Measurements from ENCODE around the gene SPINK7. TPM values are rescaled to one million over a fixed set of nuclear protein-coding genes. Genes with fewer than 3 reads are reported as not detected.

SPINK7 gene
- total RNA-seq, 1 donor from 2014 or later = not detected

GRCh38 chr5:148342371-148343045 is 30.3 kb downstream of the SPINK7 start:
- no peak for ATAC-seq
- intact Hi-C loops (cut with micrococcal nuclease) = no loop called here
- DNase-seq = no peak

GRCh38 chr5:148343046-148343407 is 30.8 kb downstream of the SPINK7 start:
- ATAC-seq = no peak
- DNase-seq = no peak
- intact Hi-C loops (cut with micrococcal nuclease) = no loop called here

- no peak for DNase-seq
Measured at GRCh38 chr5:148343603-148344487, 31.6 kb downstream of the SPINK7 start.

GRCh38 chr5:148347706-148348105 is 35.5 kb downstream of the SPINK7 start:
- intact Hi-C loops (cut with micrococcal nuclease) = no loop called here
- no peak for DNase-seq
- no peak for ATAC-seq

More at GRCh38 chr5:148343603-148344487, 31.6 kb downstream of the SPINK7 start:
- intact Hi-C loops (cut with micrococcal nuclease) = no loop called here
- no peak for ATAC-seq

- DNase-seq (no peak), ATAC-seq (no peak)
- intact Hi-C loops (cut with micrococcal nuclease) = no loop called here
Measured at GRCh38 chr5:148352696-148353095, 40.5 kb downstream of the SPINK7 start.

- ATAC-seq = no peak
- intact Hi-C loops (cut with micrococcal nuclease) = no loop called here
- no peak for DNase-seq
Measured at GRCh38 chr5:148353634-148354033, 41.4 kb downstream of the SPINK7 start.

DNA sequence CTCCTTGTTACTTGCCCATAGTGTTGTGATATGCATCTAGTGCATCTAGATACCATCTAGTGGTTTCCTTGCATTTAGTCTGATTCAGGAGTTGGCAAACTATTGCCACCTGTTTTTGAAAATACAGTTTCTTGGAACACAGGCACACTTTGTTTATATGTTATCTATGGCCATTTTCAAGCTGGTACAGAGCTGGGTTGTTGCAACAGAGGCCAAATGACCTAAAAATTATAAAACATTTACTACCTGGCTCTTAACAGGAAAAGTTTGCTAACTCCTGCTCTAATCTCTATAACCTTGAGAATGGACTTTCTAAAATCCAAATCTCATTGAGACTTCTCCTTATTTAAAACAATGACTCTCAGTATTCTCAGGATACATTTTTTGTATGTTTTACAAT is 52.1 kb downstream of the SPINK7 start:
- intact Hi-C loops (cut with micrococcal nuclease) = no loop called here
- no peak for DNase-seq
- no peak for ATAC-seq

Other genes starting within 250 kb of the SPINK7 start
- gene SPINK5, start 248.4 kb upstream of the SPINK7 start, total RNA-seq = 0.22 TPM
- gene SPINK14, start 143.9 kb upstream of the SPINK7 start, total RNA-seq = not detected
- gene SPINK6, start 109.4 kb upstream of the SPINK7 start, total RNA-seq = not detected
- not detected for gene MARCOL, start 73.9 kb upstream of the SPINK7 start, total RNA-seq
- gene SPINK13, start 43.6 kb upstream of the SPINK7 start, total RNA-seq = not detected
- gene SPINK9, start 23.1 kb downstream of the SPINK7 start, total RNA-seq = 0.57 TPM
- gene FBXO38, start 71.5 kb downstream of the SPINK7 start, total RNA-seq = 41.2 TPM